Stimulated activated CD8-positive, alpha-beta memory T cell treated with anti-CD3 and anti-CD28 coated beads, Interleukin-15, amount 100 ng/mL, for 24 hours (primary cell): ENCODE data around the gene TGFB2.

ENCODE experiments used
- DNase-seq: peaks from one replicate; pipeline ENCODE4 v3.0.0-alpha.2; 2020; ENCODE audit warnings: low read depth

Gene TGFB2

GRCh38 chr1:218463194-218464156 lies 118.3 kb downstream of the TGFB2 start:
- DNase-seq = no peak

DNA sequence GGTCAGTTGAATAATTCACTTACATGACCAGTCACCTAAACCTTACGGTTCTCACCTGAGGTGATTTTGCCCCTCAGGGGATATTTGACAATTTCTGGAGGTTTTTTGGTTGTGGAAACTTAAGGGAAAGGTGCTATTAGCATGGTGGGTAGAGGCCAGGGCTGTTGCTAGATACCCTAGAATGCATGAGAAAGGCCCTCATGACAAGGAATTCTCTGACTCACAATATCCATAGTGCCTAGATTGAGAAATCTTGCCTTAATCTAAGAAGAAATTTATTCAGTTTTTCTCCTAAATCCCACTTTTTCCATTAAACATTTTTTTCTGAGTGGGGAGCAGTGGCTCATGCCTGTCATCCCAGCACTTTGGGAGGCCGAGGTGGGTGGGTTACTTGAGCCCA lies 119.7 kb downstream of the TGFB2 start:
- DNase-seq = no peak

DNA sequence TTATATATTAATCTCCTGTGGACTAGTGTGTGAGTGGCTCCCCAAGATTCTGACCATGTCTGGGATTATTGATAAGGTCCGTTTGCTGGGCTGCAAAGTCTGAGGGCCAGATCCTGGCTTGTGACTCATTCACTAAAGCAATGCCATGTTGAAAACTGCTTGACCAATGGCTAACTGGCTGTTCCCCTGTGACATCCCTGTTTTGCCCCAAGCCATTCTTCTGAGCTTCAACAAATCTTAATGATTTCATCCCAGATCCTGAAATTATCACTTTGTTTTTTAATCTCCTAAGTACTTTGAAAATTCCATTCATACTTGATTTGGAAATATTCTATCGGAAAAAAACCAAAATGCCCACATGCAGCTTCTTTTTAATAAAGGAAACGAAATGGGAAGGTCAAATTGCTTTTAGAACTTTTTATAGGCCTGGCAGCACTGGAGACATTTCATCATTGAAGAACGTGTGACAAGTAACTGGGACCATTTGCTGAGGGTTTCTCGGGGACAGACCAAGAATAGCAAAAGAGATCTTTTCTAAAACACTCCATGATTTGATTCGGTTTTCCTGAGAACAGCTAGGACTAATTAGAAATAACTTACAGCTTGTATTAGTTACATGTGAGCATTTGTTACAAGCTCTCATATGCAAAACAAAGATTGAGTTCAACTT lies 121.3 kb downstream of the TGFB2 start:
- no peak for DNase-seq

DNA sequence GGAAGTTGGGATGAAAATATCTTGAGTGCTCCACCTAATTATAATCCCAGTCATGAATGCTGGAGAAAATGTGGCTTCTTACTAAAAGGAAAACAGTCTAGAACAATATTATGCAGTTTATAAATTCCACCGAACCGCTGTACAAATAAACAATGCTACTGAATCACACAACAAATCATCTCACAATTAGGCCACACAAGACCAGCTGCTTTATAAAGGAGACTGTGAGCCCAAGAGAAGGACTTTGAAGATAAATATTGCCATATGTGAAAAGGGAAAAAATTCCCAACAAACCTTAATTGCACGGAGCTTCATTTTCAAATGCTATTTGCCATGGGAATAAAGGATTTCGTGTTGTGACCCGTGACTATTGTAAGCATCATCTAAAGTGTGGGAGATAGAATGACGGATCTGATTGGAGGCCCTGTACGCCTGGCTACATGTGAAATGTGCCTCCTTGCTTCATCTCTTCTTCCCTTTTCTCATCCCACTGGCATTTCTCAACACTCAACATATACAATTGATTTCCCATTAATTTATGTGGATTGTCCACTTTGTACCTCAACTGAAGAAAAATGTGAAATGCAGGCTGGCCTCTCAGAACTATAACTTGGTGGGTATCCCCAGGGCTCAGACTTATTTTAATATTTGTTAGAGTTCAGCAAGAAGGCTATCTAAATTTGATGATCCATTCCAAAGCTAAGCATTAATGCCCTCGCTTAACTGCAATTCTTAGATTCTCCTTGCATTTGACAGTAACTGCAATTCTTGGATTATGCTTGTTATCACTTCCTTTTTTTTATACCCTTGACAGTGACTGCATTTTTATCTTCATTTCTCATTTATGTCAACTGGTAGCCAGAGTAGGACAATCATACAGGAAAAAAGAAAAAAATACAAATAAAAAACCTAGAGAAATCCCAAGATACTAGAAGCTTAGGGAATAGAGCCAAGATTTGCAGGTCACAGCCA lies 122.3 kb downstream of the TGFB2 start:
- no peak for DNase-seq

- no peak for DNase-seq
These were observed 123.6 kb downstream of the TGFB2 start for GRCh38 chr1:218468711-218469110.

DNA sequence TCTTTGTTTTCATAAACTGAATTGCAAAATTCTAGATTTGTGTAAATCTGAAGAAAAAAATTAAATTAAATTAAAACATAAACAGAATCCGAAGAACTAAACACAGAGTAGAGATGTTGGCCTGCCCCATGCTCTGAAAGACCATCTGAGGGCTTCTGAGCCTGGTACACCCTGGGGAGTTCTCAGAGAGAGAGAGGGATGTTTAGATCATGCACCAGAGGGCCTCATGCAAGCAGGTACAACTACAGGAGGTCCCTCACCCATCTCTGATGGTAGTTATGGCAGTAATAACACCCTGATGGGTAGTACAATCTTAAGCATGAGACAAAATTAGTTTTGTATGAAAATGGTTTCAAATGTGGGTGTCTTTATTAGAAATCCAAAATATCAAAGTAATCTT lies 127.7 kb downstream of the TGFB2 start:
- no peak for DNase-seq

- DNase-seq = no peak
These were observed 128.4 kb downstream of the TGFB2 start for GRCh38 chr1:218473522-218473921.

DNA sequence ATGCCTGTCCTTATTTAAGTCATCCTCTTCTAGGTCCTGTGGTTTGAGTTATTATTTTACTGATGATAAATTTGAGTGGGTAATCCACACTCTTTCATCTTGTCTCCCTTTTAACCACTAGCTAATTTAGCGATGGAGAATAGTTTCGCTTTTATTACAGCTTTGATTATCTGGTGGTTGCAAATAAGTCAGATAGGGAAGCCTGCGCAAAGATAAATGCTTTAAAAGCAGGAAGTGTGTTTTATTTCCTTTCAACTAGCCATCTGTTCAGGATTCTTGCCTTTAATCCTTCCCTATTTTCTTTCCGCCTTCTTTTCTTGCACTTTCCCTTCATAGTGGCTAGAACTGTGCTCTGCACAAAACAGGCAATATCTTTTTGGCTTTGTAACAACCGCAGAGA lies 129.0 kb downstream of the TGFB2 start:
- no peak for DNase-seq

- DNase-seq = no peak
These were observed 130.1 kb downstream of the TGFB2 start for GRCh38 chr1:218475275-218475674.

- DNase-seq = no peak
These were observed 130.6 kb downstream of the TGFB2 start for GRCh38 chr1:218475699-218476098.

DNA sequence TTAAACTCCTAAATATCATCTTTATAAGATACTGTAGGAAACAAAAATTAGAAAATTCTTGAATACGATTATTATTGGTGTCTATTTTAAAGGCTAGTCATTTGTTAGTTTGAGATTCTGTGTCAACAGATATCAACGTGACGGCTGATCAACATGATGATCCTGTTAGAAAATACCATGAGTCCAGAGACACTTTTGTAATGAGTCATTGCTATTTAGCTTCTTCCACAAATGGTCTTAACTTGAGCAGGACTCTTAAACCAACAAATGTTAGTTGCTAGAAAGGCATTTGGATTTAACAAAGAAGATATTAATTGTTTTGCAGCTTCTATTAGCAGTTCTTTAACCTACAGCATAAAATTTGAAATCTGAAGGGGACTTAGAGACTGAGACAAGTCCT lies 131.2 kb downstream of the TGFB2 start:
- DNase-seq = no peak

DNA sequence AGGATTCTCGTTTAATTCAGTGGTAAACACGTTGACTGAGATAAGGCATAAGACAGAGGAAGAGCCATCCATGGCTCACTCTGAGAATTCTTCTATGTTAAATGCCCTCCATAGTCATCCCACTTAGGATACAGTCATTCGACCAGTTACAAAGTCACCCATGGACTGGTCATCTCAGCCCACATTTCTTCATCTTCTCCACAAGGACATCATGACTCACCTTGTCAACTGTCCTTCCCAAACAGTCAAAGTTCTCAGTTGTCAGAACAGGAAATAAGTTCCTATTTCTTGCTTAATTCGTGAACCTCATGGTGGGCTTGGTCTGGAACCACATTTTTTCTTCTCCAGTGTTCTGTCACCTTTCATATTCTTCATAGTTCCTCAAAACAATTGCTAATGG lies 133.2 kb downstream of the TGFB2 start:
- no peak for DNase-seq

- no peak for DNase-seq
These were observed 134.4 kb downstream of the TGFB2 start for GRCh38 chr1:218479436-218480115.

DNA sequence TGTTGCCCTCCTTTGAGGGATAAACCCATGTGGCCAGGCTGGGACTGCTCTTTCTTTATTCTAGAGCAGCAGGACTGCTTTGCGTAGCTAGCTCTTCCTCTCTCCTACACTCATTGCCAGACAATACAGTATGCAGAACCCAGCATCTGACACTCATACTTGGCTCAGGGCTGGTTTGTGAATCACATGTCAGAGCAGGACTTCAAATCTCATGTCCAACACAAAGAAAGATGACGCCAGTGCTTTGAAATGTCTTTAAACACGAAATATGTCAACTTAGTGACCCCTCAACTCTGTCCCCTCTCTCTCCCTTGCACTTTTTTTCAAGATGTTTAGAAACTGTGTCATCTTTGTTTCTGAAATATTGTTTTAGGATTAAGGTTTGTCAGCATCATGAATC lies 135.0 kb downstream of the TGFB2 start:
- no peak for DNase-seq

GRCh38 chr1:218480588-218481099 lies 135.5 kb downstream of the TGFB2 start:
- DNase-seq = no peak

GRCh38 chr1:218481116-218481775 lies 136.1 kb downstream of the TGFB2 start:
- DNase-seq = no peak

DNA sequence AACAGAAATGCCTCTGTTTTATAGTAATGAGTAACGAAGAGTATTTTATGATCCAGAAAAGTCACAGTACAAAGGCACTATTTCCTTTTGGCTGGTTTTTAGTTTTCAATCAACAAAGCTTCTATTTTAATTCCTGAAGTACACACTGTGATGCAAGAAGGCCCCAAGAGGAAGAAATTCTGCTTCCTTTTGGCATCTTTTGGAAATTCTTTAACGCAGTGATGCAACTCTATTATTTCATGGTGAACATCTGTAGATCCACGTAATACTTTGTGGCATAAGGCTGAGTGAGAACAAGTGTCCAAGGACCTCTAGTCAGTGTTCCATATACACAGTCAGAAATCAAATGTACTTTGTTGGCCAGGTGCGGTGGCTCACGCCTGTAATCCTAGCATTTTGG lies 137.5 kb downstream of the TGFB2 start:
- no peak for DNase-seq

DNA sequence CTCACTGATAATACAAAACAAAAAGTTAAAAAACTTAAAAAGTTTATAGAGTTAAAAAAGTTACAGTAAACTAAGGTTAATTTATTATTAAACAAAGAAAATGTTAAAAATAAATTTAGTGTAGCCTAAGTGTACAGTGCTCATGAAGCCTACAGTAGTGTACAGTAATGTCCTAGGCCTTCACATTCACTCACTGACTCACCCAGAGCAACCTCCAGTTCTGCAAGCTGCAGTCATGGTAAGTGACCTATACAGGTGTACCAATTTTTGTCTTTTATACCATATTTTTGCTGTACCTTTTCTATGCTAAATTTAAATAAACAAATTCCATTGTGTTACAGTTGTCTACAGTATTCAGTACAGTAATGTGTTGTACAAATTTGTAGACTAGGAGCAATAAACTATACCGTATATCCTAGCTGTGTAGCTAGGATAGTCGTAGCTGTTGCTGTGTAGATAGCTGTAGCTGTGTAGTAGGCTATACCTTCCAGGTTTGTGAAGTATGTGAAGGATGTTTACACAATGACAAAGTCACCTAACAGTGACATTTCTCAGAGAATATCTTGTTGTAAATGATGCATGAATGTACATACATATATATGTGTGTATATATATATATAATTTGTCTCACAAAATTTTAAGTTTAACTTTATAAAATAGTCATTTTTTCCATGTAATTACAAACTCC lies 140.2 kb downstream of the TGFB2 start:
- DNase-seq = no peak

GRCh38 chr1:218488531-218488930 lies 143.4 kb downstream of the TGFB2 start:
- DNase-seq = no peak

DNA sequence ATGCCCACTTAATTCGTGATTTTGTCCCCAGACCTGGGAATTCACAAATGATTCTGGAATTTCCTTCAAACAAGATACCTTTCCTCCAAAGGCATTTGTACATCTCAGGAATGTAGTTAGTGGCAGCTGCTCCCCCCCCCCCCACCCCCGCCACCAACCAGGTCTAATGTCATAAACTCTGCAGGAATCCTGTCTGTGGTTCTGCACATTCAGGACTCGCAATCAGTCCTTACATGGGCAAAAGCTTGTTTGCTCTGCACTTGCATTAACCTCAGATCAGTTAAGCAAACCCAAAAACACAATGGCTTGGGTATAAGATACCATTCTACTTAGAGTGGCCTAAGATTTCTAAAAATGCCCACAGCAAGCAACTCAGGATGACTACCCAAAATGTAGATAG lies 143.8 kb downstream of the TGFB2 start:
- no peak for DNase-seq
